ENCODE measurements around the gene STYXL1. TPM values are rescaled to one million over a fixed set of nuclear protein-coding genes. Genes with fewer than 3 reads are reported as not detected.
"Not testable (repeated sequence)": the region's sequence is repeated elsewhere in the genome, so short reads cannot be mapped to it uniquely, and the experiment has no call there.

The STYXL1 gene
- total RNA-seq, 1 experiment from 2014 or later: 60.9 TPM

DNA sequence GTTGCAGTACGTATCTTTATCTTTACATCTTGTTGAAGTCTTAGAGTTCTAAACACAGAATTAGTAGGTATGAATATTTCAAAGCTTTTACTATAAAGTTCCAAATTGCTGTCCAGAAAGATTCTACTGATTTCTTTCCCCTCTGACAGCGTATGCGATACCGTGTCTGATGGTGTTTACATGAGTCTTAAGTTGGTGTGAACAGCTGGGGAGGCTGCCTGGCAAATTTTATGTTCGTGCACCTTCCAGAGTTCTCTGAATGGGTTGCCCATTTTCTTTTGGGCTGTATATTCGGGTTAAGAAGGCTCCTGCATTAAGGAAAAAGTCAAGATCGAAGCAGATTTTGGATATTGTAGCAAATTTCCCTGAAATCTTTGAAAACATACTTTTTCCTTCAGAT, 8.4 kb upstream of the STYXL1 start:
- Histone ChIP-seq H3K27ac (peak overlapping the region; percentile 76), H3K9me3 (replicated peaks) (no peaks in the 10 kb centered on the region), H3K4me1 (peaks cover 21% of the 10 kb centered on the region), H3K27me3 (no peaks in the 10 kb centered on the region), H3K36me3 (peaks cover 68% of the 10 kb centered on the region), H3K4me3 (no peak overlapping the region)
- peak; percentile 68 to 78 for DNase-seq

DNA sequence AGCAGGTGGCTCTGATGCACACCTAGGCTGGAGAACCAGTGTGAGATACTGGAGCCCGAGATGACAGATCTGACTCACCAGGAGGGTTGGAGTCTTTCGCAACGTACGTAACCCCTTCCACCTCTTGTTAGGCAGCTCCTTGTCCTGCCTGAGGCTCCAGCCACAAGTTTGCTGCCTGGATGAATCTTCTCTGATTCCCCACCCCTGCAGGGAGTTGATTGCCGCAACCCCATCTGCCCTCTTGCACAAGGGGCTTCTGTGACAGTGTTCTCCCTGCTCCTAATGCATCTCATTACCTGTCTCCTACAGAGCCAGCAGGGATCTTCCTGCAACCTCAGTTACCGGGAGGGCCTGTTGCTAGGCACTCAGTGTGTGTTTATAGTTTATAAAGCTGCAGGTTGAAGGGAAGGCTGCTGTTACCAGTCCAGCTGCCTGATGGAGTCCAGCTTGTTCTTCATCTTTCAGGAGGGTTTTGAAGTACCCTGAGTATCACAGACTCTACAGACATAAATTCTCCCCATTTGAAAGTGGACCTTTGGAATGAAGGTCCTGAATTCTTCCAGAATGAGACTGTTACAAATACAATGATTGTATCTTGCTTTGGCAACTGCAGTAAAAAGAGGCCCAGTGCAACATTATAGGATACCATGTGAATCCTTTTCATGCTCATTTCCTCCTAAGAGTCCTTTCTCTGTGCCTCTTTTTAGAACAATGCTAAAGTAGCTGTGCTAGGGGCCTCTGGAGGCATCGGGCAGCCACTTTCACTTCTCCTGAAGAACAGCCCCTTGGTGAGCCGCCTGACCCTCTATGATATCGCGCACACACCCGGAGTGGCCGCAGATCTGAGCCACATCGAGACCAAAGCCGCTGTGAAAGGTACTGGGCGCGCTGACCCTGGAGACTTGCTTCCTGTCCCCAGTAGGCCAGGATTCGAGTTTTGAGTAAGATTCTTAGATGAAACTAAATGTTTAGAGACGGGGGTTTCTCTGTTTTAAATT, 6.6 kb upstream of the STYXL1 start:
- H3K36me3 ChIP-seq: peaks cover 61% of the 10 kb centered on the region

GRCh38 chr7:76053461-76053860, 5.7 kb upstream of the STYXL1 start:
- H3K27me3 ChIP-seq: no peaks in the 10 kb centered on the region
- DNase-seq: no peak
- H3K9me3 ChIP-seq (replicated peaks): no peaks in the 10 kb centered on the region
- H3K4me3 ChIP-seq: no peak overlapping the region
- H3K36me3 ChIP-seq: peaks cover 55% of the 10 kb centered on the region
- H3K4me1 ChIP-seq: peaks cover 26% of the 10 kb centered on the region
- H3K27ac ChIP-seq: no peak overlapping the region

More for the DNA sequence above, 6.6 kb upstream of the STYXL1 start:
- Histone ChIP-seq H3K4me1 (peaks cover 21% of the 10 kb centered on the region), H3K27me3 (no peaks in the 10 kb centered on the region), H3K9me3 (replicated peaks) (no peaks in the 10 kb centered on the region), H3K4me3 (no peak overlapping the region), H3K27ac (no peak overlapping the region)
- DNase-seq: no peak

- peaks cover 24% of the 10 kb centered on the region for H3K4me1 ChIP-seq
- not testable (repeated sequence) for H3K27me3 ChIP-seq; DNase-seq; H3K4me3 ChIP-seq; H3K27ac ChIP-seq; H3K9me3 ChIP-seq (replicated peaks)
- H3K36me3 ChIP-seq: peaks cover 47% of the 10 kb centered on the region
Measured at GRCh38 chr7:76052681-76053080, 4.9 kb upstream of the STYXL1 start.

GRCh38 chr7:76051840-76052239, 4.0 kb upstream of the STYXL1 start:
- Histone ChIP-seq H3K4me1 (peaks cover 17% of the 10 kb centered on the region), H3K27ac (no peak overlapping the region), H3K9me3 (replicated peaks) (no peaks in the 10 kb centered on the region), H3K4me3 (no peak overlapping the region), H3K27me3 (no peaks in the 10 kb centered on the region), H3K36me3 (peaks cover 40% of the 10 kb centered on the region)
- no peak for DNase-seq

GRCh38 chr7:76050545-76050944, 2.7 kb upstream of the STYXL1 start:
- Histone ChIP-seq H3K4me3 (no peak overlapping the region), H3K9me3 (replicated peaks) (no peaks in the 10 kb centered on the region), H3K4me1 (peaks cover 6% of the 10 kb centered on the region), H3K36me3 (peaks cover 31% of the 10 kb centered on the region), H3K27ac (no peak overlapping the region), H3K27me3 (no peaks in the 10 kb centered on the region)
- DNase-seq: no peak

DNA sequence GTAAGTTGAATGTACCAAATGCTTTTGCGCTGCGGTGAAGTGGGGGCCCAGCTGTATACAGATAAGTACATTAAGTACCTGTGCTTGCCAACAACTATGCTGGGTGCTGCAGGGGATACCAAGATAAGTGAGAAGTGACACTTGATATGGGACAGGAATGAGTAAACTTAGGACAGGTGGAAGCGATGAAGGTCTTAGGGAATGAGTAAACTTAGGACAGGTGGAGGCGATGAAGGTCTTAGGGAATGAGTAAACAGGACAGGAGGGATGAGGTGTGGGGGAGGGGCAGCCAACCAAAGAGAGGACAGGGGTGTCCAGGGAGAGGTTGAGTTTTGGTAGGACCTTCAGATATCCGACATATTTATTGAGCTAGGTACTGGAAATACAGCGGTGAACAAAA, 1.5 kb upstream of the STYXL1 start:
- no peaks in the 10 kb centered on the region for H3K27me3 ChIP-seq
- no peak overlapping the region for H3K27ac ChIP-seq
- peaks cover 21% of the 10 kb centered on the region for H3K36me3 ChIP-seq
- H3K4me1 ChIP-seq: peaks cover 6% of the 10 kb centered on the region
- DNase-seq: peak in 1 of 2 experiments; percentile 24
- no peaks in the 10 kb centered on the region for H3K9me3 ChIP-seq (replicated peaks)
- peak overlapping the region; percentile 96 for H3K4me3 ChIP-seq

DNA sequence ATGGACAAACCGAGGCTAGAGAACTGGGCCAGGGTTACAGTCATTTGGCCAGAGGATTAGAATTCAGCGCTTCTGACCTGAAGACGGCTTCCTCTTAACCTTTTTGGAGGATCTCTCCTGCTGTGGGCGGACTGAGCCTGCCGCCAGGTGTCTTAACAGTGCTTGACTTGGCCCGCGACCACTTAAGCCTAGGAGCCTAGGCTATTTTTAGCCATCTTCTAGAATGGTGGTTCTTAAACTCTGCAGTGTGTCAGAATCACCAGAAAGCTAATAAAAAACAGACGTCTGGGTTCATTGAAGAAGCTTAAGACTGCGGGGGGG, 828 bp upstream of the STYXL1 start:
- Histone ChIP-seq H3K4me1 (peaks cover 6% of the 10 kb centered on the region), H3K27ac (peak overlapping the region; percentile 85), H3K36me3 (peaks cover 21% of the 10 kb centered on the region), H3K4me3 (peak overlapping the region; percentile 96), H3K9me3 (replicated peaks) (no peaks in the 10 kb centered on the region), H3K27me3 (no peaks in the 10 kb centered on the region)
- DNase-seq: peak; percentile 20 to 46

DNA sequence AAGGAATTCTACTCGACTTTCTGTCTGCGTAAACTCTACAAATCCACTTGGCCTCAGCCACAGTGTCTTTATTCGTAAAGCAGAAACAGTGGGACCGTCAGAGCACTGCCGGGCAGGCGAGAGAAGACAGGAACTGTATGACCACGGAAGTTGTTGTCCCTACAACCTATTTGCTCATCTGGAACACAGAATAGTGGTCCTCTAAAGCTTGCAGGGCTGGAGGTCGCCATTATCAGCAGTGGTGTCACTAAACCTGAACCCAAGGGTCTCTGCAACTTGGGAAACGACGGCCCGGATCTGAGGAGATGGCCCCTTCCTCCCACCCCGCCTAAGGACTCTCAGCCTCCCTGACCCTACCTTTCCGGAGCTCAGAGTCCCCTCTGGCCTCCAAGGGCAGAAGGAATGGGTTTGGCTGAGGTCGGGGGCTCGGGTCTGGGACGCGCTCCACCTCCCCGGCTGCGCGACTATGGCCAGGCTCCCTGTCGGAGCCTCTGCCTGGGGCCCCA, 442 bp downstream of the STYXL1 start:
- no peak for DNase-seq
- Histone ChIP-seq H3K27ac (peak overlapping the region; percentile 85), H3K36me3 (peaks cover 19% of the 10 kb centered on the region), H3K4me1 (peaks cover 6% of the 10 kb centered on the region), H3K27me3 (no peaks in the 10 kb centered on the region), H3K9me3 (replicated peaks) (no peaks in the 10 kb centered on the region), H3K4me3 (peak overlapping the region; percentile 96)

DNA sequence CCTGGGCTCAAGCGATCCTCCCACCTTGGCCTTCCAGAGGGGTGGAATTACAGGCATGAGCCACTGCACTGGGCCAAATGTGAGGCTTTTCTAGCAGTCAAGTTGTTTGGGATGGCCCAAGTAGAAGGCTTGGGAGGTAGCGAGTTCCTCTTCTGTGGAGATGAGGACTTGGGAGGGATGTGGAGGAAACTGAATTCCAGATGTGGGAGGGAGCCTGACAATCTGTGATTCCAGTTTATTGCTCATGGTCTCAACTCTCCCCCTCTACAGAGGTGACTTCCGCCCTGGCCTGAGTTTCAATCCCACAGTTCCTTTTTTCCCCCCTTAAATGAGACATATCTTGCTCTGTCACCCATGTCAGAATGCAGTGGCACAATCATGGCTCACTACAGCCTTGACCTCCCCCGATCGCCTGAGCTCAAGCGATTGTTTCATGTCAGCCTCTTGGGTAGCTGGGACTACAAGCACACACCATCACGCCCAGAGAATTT, 3.4 kb downstream of the STYXL1 start:
- no peak overlapping the region for H3K27ac ChIP-seq
- peaks cover 3% of the 10 kb centered on the region; the same call in 1 of the 2 replicates for H3K36me3 ChIP-seq
- H3K9me3 ChIP-seq (replicated peaks): no peaks in the 10 kb centered on the region
- DNase-seq: no peak
- no peaks in the 10 kb centered on the region for H3K27me3 ChIP-seq
- no peak overlapping the region for H3K4me3 ChIP-seq
- H3K4me1 ChIP-seq: peaks cover 6% of the 10 kb centered on the region

DNA sequence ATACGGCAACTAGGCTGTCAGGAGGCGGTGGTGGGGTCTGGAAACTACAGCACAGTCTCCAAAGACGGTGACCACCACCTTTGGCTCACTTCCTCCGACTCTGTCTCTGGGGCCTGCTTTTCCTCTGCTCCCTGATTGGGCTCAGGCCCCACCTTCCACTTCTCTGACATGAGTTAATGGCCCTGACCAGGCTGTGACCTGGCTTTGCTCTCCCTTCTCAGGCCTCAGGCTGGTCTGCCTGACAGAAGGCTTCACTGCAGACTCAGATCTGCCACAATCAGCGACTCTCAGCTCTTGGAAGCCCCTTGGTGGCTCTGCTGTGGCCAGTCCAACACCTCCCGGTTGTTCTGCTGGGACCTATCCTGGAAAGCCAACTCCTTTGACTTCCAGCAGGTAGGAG, 7.7 kb downstream of the STYXL1 start:
- Histone ChIP-seq H3K27ac (no peak overlapping the region), H3K9me3 (replicated peaks) (no peaks in the 10 kb centered on the region), H3K27me3 (no peaks in the 10 kb centered on the region), H3K36me3 (no peaks in the 10 kb centered on the region), H3K4me3 (no peak overlapping the region), H3K4me1 (no peaks in the 10 kb centered on the region)
- DNase-seq: no peak

DNA sequence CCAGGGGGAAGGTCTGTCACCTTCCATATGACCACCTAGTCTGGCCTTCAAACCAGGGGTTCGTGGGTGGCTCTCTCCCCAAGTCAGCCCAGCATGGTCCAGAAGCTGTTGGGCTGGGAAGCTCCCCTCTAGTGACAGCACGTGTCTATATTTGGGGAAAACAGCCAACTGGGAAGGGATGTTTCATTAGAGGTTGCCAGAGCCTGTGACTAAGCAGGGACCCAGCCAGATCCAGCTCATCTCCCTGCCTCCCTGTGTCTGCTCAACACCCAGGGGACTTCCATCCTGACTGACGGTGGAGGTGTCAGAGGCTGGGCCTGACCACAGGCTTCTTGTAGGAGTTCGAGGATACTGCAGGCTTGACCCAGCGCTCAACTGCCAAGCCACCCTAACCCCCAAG, 10.5 kb downstream of the STYXL1 start:
- no peaks in the 10 kb centered on the region for H3K4me1 ChIP-seq
- H3K27ac ChIP-seq: no peak overlapping the region
- no peak for DNase-seq
- no peak overlapping the region for H3K4me3 ChIP-seq
- no peaks in the 10 kb centered on the region for H3K9me3 ChIP-seq (replicated peaks)
- no peaks in the 10 kb centered on the region for H3K27me3 ChIP-seq
- H3K36me3 ChIP-seq: no peaks in the 10 kb centered on the region

DNA sequence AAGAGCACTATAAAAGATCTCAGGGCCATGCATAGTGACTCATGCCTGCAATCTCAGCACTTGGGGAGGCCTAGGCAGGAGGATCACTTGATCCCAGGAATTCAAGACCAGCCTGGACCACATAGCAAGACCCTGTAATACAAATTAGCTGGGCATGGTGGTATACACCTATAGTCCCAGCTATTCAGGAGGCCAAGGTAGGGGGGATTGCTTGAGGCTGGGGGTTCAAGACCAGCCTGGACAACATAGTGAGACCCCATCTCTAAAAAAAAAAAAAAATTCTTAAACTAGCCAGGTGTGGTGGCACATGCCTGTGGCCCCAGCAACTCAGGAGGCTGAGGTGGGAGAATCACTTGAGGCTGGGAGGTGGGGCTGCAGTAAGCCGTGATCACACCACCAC, 15.8 kb downstream of the STYXL1 start:
- H3K36me3 ChIP-seq: peaks cover 4% of the 10 kb centered on the region
- no peak for DNase-seq
- no peak overlapping the region for H3K4me3 ChIP-seq
- no peaks in the 10 kb centered on the region for H3K4me1 ChIP-seq
- H3K27ac ChIP-seq: no peak overlapping the region
- no peaks in the 10 kb centered on the region for H3K9me3 ChIP-seq (replicated peaks)
- H3K27me3 ChIP-seq: no peaks in the 10 kb centered on the region

DNA sequence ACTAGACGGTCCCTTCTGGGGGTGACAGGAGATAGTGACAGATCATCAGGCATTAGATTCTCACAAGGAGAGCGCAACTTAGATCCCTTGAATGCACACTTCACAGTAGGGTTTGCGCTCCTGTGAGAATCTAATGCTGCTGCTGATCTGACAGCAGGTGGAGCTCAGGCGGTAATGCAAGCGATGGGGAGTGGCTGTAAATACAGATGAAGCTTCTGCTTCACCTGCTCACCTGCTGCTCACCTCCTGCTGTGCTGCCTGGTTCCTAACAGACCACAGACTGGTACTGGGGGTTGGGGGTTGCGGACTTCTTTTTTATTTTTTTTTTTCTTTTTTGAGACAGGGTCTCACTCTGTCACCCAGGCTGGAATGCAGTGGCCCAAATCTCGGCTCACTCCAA, 18.1 kb downstream of the STYXL1 start:
- H3K27ac ChIP-seq; DNase-seq; H3K9me3 ChIP-seq (replicated peaks); H3K36me3 ChIP-seq; H3K27me3 ChIP-seq; H3K4me3 ChIP-seq; H3K4me1 ChIP-seq: not testable (repeated sequence)

DNA sequence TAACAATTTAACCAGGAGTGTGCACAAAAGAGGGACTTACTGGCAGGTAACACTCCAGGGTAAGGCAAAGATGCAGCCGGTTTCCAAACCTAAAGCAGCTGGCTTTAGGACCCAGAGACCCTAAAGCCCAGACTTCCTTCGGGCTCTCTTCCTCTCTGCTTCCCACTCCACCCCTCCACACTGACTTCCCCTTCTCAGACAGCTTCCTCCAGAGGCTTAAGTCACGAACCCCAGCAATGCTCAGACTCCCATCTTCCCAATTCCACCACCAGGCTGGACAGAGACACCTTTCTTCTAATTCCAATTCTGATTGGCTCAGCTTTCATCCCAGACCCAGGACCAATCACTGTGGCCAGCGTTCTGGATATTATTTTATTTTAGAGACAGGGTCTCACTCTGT, 24.8 kb downstream of the STYXL1 start:
- peak in 1 of 2 experiments; percentile 30 for DNase-seq
- Histone ChIP-seq H3K4me3 (no peak overlapping the region), H3K36me3 (peaks cover 13% of the 10 kb centered on the region), H3K9me3 (replicated peaks) (no peaks in the 10 kb centered on the region), H3K4me1 (no peaks in the 10 kb centered on the region), H3K27me3 (no peaks in the 10 kb centered on the region), H3K27ac (no peak overlapping the region)

Data from SJCRH30 (cell line).